KMS-11 (cell line): ENCODE measurements around the gene WWTR1.

ENCODE experiments used
- H2AFZ ChIP-seq: fragments of 200-600 bp; sonication (generic); 2 replicates; pipeline ENCODE4 v1.6.1; 2016; ENCODE audit warnings: antibody characterized with exemption, mixed run types, low read depth
- H3K27ac ChIP-seq: fragments of 200-600 bp; sonication (generic); 2 replicates; pipeline ENCODE4 v1.6.1; 2016; ENCODE audit warnings: mild to moderate bottlenecking, mixed run types
- H3K27me3 ChIP-seq: fragments of 200-600 bp; sonication (generic); 2 replicates; pipeline ENCODE4 v1.6.1; 2017; ENCODE audit warnings: mild to moderate bottlenecking, low read depth, mixed run types, moderate library complexity; ENCODE audit not compliant: insufficient read depth
- H3K36me3 ChIP-seq: fragments of 200-600 bp; sonication (generic); 2 replicates; pipeline ENCODE4 v1.6.1; 2017; ENCODE audit warnings: mild to moderate bottlenecking, mixed run types; ENCODE audit not compliant: insufficient read depth
- H3K4me1 ChIP-seq: fragments of 200-600 bp; sonication (generic); 2 replicates; pipeline ENCODE4 v1.6.1; 2016; ENCODE audit warnings: mild to moderate bottlenecking, low read depth, mixed run types; ENCODE audit not compliant: poor library complexity, severe bottlenecking
- H3K4me2 ChIP-seq: fragments of 200-600 bp; sonication (generic); 2 replicates; pipeline ENCODE4 v1.7.0; 2016; ENCODE audit warnings: mild to moderate bottlenecking, mixed run types
- H3K4me3 ChIP-seq: fragments of 200-600 bp; sonication (generic); IDR thresholded peaks from 2 replicates; pipeline ENCODE4 v1.6.1; 2017; ENCODE audit warnings: low read depth, low read length, mixed read lengths; ENCODE audit not compliant: insufficient read depth
- H3K79me2 ChIP-seq: fragments of 200-600 bp; sonication (generic); 2 replicates; pipeline ENCODE4 v1.6.1; 2016; ENCODE audit warnings: low read depth, mixed run types; ENCODE audit not compliant: insufficient read depth
- H3K9ac ChIP-seq: fragments of 200-600 bp; sonication (generic); 2 replicates; pipeline ENCODE4 v1.6.1; 2016; ENCODE audit warnings: mild to moderate bottlenecking, mixed run types
- H4K20me1 ChIP-seq: fragments of 200-600 bp; sonication (generic); 2 replicates; pipeline ENCODE4 v1.6.1; 2016; ENCODE audit warnings: mild to moderate bottlenecking, mixed run types; ENCODE audit not compliant: insufficient read depth
- TF ChIP-seq, protein P1 (sequence below): fragments of 200-600 bp; sonication (generic); conservative IDR thresholded peaks from 2 replicates; pipeline ENCODE4 v1.6.1; 2017; ENCODE audit warnings: low read depth, mild to moderate bottlenecking, antibody characterized with exemption, low read length, moderate library complexity, mixed read lengths

Gene WWTR1

DNA sequence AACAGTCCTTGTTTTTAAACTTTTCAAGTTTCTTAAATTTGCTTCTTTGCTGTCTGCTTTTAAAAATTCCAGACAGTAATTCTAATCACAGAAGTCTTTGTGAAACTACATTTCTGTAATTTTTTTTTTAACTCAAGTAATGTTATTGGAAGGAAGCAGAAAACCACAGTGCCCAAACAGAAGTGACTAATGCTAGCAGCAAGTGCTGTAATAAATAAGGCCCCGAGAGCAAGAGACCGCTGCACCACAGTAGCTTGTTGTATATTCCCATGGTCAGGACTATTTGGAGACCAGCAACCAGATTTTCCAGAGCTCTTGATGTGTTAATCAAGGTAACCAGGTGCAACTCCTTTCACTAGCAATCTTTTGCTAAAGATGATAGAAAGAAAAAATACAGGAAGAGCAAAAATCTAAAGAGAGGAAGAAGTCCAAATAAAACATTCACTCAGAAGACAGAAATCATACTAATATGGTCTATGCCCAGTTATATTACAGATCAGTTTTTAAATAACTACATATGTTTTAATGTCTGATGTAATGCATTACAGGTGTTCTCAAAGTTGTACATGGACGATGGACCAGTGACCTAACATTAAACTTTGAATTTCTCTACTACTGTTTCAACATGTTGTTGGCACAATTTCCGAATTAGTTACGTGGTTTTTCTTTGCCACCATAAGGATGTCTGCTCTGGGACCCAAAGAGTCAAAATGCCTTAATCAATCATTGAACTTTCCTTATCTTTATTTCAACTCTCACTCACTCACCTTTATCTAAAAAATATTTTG is 36.4 kb downstream of the WWTR1 start:
- H2AFZ ChIP-seq, result no peak overlapping the region
- no peak overlapping the region for H3K4me3 ChIP-seq
- no peaks in the 10 kb centered on the region for H3K36me3 ChIP-seq
- TF ChIP-seq, protein P1, sequence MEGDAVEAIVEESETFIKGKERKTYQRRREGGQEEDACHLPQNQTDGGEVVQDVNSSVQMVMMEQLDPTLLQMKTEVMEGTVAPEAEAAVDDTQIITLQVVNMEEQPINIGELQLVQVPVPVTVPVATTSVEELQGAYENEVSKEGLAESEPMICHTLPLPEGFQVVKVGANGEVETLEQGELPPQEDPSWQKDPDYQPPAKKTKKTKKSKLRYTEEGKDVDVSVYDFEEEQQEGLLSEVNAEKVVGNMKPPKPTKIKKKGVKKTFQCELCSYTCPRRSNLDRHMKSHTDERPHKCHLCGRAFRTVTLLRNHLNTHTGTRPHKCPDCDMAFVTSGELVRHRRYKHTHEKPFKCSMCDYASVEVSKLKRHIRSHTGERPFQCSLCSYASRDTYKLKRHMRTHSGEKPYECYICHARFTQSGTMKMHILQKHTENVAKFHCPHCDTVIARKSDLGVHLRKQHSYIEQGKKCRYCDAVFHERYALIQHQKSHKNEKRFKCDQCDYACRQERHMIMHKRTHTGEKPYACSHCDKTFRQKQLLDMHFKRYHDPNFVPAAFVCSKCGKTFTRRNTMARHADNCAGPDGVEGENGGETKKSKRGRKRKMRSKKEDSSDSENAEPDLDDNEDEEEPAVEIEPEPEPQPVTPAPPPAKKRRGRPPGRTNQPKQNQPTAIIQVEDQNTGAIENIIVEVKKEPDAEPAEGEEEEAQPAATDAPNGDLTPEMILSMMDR, result no peak
- no peak overlapping the region for H3K27ac ChIP-seq
- no peaks in the 10 kb centered on the region for H4K20me1 ChIP-seq
- peaks cover 7% of the 10 kb centered on the region for H3K4me1 ChIP-seq
- H3K79me2 ChIP-seq, result no peaks in the 10 kb centered on the region
- H3K4me2 ChIP-seq, result no peak overlapping the region
- H3K27me3 ChIP-seq, result no peaks in the 10 kb centered on the region
- H3K9ac ChIP-seq, result no peak overlapping the region

DNA sequence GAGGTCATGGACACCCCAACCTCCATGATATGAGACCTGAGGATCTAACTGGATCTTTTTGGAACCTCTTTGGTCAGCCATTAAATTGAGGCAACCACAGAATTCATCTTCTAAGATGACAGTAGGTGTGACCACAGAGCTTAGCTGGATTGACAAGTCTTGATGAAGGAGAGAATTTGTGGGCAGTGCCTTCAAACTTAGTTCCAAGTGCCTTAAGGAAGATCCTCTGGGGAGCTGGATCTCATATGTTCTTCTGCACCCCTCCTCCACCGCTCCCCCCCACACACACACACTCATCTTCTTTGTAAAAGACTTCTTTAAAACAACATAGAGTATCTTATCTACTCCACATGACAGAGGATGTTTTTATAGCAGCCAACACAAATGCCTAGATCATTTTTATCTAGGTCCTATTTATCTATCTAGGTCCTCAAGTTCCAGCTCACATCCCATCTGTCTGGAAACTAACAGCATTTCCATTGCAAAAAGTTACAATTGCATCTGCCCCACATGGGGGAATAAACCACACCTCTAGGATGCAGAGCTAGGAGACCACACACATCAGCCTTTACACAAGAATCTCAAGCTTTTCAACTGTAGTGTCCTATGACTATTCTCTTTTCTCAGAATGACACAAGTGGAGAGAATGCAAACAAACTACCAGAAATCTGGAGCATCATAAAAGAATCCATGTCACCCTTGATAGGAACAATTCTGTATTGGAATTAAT is 37.4 kb downstream of the WWTR1 start:
- no peaks in the 10 kb centered on the region for H3K27me3 ChIP-seq
- TF ChIP-seq, protein P1, result no peak
- H4K20me1 ChIP-seq, result no peaks in the 10 kb centered on the region
- H3K4me2 ChIP-seq, result no peak overlapping the region
- H3K27ac ChIP-seq, result no peak overlapping the region
- peaks cover 7% of the 10 kb centered on the region for H3K4me1 ChIP-seq
- H2AFZ ChIP-seq, result no peak overlapping the region
- H3K4me3 ChIP-seq, result no peak overlapping the region
- no peaks in the 10 kb centered on the region for H3K79me2 ChIP-seq
- H3K9ac ChIP-seq, result no peak overlapping the region
- no peaks in the 10 kb centered on the region for H3K36me3 ChIP-seq

GRCh38 chr3:149619136-149619535 is 38.7 kb downstream of the WWTR1 start:
- no peaks in the 10 kb centered on the region for H3K36me3 ChIP-seq
- H2AFZ ChIP-seq, result no peak overlapping the region
- peaks cover 7% of the 10 kb centered on the region for H3K4me1 ChIP-seq
- no peak overlapping the region for H3K4me2 ChIP-seq
- no peak overlapping the region for H3K9ac ChIP-seq
- TF ChIP-seq, protein P1, result no peak
- no peak overlapping the region for H3K4me3 ChIP-seq
- H3K27me3 ChIP-seq, result no peaks in the 10 kb centered on the region
- no peaks in the 10 kb centered on the region for H4K20me1 ChIP-seq
- no peak overlapping the region for H3K27ac ChIP-seq
- H3K79me2 ChIP-seq, result no peaks in the 10 kb centered on the region

- no peak overlapping the region for H2AFZ ChIP-seq
- no peaks in the 10 kb centered on the region for H4K20me1 ChIP-seq
- H3K79me2 ChIP-seq, result no peaks in the 10 kb centered on the region
- peaks cover 7% of the 10 kb centered on the region for H3K4me1 ChIP-seq
- H3K27ac ChIP-seq, result no peak overlapping the region
- H3K4me3 ChIP-seq, result no peak overlapping the region
- H3K36me3 ChIP-seq, result no peaks in the 10 kb centered on the region
- no peak overlapping the region for H3K4me2 ChIP-seq
- no peaks in the 10 kb centered on the region for H3K27me3 ChIP-seq
- TF ChIP-seq, protein P1, result no peak
- no peak overlapping the region for H3K9ac ChIP-seq
These were observed 39.4 kb downstream of the WWTR1 start for GRCh38 chr3:149618151-149619123.
